ENCODE data around the gene PDZRN3.
A peak's percentile ranks its signal among the peaks of the same experiment; 100 is the strongest.

PDZRN3 gene

GRCh38 chr3:73511571-73512525, 112.9 kb downstream of the PDZRN3 start:
- DNase-seq = no peak

- no peak for DNase-seq
Measured at GRCh38 chr3:73510784-73511183, 114.0 kb downstream of the PDZRN3 start.

DNA sequence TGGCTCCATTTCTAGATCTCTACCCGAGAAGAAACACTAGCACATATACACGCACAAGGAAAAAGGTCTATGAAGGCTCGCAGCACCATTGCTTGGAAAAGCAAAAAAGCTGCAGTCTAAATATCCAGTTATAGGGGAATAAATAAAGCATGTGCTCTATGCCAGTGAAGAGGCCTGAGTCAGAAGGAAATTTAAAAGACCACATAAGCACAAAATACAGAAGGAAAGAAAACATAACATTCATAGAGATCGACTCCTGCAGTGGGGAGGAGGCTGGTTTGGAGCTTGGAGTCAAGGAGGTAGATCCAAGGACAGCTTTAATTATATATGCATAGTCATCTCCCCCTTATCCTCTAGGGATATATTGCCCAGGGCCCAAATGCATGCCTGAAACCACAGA, 114.4 kb downstream of the PDZRN3 start:
- DNase-seq = no peak

GRCh38 chr3:73509816-73510215, 114.9 kb downstream of the PDZRN3 start:
- DNase-seq = no peak

- DNase-seq = no peak
Measured at GRCh38 chr3:73509066-73509465, 115.7 kb downstream of the PDZRN3 start.

GRCh38 chr3:73508330-73508954, 116.3 kb downstream of the PDZRN3 start:
- DNase-seq = peak; percentile 60

- DNase-seq = no peak
Measured at GRCh38 chr3:73504852-73505251, 119.9 kb downstream of the PDZRN3 start.

DNA sequence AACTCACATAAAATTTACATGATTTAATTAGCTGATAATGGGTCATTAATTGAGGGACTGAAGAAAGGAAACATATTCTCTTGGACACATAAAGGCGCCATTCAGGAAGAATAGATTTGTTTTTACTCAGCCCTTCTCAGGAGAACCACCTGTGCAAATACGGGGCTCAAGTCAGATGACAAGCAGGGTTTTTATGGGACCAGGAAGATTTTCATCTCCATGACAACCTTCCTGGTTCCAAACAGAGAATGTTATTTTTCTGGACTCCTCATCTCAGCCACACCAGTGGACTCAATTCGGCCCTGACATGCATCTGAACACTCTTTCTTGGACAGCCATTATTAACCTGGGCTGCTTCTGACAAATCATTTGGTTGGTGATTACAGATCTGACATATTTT, 120.5 kb downstream of the PDZRN3 start:
- no peak for DNase-seq

- no peak for DNase-seq
Measured at GRCh38 chr3:73503781-73504180, 121.0 kb downstream of the PDZRN3 start.

DNA sequence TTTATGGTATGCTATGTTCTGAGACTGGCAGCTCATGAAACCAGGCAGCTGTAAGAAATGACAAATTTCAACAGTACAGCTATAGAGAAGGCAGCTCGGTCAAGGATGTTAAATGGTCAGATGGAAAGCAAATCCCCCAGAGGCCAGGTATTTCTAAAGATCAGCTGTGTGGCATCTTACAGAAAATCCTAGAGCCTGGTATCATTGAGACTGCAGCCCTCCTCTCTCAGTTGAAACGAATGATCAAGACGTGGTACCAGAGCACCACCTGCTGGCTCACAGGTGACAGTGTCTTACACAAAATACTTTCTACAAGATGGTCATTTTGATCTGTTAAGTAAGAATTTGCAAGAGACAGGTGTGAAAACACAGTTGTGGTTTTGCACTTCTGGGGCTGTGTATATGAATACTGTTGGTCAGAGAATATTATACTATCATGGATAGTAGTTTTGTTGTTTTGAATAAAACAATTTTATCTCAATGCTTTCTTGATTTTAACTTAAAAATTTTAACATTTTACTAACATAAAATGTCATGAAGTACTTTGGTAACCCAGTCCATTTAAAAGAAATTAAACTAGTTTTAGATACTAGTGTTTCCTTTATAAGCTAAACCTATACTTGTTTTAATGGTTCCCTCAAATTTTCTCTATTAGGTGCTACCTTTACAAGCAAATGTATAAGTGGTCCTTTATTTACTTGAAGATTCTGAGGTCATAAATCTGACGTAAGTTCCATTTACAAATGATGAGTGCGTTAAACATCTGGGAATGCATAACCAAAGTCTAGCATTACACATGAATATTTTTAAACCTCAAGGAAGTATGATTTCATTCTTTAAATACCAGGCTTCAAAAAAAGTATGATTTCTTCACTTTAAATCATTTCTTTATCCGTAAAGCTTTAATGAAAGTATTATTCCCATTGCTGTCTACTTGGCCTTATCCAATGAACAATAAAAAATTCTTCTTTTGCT, 121.8 kb downstream of the PDZRN3 start:
- peak; percentile 54 for DNase-seq

DNA sequence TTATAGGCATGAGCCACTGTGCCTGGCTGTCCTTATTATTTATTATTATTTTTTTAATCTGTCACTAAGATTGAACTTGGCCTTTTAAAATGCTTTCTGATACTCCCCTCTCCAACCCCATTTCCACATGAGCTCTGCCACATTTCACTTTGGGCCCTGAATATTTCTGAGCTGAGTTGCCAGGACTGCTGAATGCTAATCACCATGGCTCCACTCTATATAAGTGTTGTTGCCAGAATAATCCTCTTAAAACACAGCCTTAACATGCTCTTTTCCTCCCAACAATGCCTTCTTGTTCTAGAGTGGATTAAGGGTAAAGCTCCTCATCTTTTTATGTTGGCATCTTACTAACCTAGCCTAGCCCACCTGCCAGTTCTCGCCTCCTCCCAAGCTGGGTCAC, 124.4 kb downstream of the PDZRN3 start:
- DNase-seq = no peak

GRCh38 chr3:73499787-73500186, 125.0 kb downstream of the PDZRN3 start:
- no peak for DNase-seq

- no peak for DNase-seq
Measured at GRCh38 chr3:73498764-73499622, 125.7 kb downstream of the PDZRN3 start.

- no peak for DNase-seq
Measured at GRCh38 chr3:73497646-73498406, 126.9 kb downstream of the PDZRN3 start.

GRCh38 chr3:73493543-73494308, 131.0 kb downstream of the PDZRN3 start:
- no peak for DNase-seq

DNA sequence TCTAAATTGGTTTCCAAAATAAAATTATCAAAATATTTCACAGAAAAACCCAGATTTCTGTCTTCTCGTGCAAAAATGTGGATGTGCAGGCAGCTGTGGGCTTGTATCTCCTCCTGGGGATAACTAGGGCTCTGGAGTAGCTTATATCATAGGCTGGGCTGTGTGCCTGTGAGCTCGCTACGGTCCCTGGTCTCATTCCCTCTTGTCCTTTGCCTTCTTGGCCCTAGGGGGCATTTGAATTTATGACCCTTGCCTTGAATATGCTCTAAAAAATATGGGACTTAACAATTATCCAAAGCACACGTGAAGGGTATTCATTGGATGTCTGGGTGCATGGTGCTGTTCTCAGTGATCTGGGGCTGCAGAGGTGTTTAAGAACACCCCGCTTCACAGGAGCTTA, 132.6 kb downstream of the PDZRN3 start:
- DNase-seq = no peak

DNA sequence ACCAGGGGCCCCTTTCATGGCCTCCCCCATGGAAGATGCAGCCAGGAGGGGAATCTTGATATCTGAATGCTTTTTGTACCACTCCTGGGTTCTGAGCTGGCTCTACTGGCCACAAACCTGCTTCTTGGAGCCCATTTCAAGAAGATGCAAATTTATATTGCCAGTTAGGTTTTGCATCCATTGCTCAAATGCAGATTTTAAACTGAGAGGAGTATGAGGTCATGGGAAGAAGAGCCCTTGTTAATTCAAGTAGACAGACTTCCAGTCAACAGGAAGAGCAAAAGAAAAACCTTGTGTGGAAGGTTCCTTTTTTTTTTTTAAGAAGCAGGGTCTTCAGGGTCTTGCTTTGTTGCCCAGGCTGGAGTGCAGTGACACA, 133.5 kb downstream of the PDZRN3 start:
- DNase-seq = no peak

DNA sequence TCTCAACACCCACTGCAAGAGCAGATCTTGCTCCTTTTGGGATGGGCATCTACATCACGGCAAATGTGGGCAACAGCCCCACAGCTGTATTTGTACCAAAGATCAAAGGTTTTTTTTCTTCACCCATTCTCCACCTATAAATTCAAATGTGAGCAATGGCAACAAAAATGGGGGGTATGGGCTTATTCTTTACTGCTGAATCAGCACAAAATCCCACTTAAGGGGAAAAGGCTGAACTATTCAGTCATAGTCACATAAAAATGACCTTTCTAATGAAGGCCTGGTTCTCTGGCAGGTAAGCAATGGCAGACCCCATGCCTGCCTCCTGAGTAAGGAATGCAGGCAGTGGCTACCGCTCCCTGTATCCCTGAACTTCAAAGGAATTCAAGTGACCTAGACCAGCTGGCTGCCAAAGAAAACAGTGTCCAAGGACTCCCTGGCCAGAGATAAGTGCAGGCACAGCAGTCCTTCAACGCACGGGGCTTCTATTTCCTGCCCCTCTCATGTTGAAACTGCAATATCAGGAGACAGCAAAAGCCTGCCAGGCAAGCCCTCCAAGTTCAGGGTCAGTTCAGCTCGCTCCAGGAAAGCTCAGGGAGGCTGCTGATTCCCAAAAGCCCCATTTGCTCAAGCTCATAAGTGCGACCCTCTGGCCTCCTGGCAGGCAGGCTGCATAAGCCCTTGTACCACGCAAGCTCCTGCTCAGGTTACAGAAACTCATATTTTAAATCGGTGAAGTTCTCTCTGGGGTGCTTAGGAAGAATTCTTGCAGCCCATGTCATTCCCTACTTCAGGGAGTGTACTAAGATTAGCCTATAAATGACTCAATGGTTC, 134.1 kb downstream of the PDZRN3 start:
- DNase-seq = no peak

GRCh38 chr3:73485877-73486330, 138.8 kb downstream of the PDZRN3 start:
- no peak for DNase-seq
